K562 (cell line): Measurements from ENCODE around the gene ZNF837. TPM values are rescaled to one million over a fixed set of nuclear protein-coding genes. Genes with fewer than 3 reads are reported as not detected.

ENCODE experiments used
- ATAC-seq: fragments of 200-7000 bp; cut with Tn5 transposase; 3 replicates; pipeline ENCODE4 v1.9.1; 2020; ENCODE audit warnings: moderate library complexity
- BruUV-seq: library from RNA; stranded (reverse); fragments of 400-500 nt; replicated peaks from 2 replicates; lab custom pipeline; 2021; lab: Mats Ljungman, UMichigan
- CTCF ChIA-PET: fragments of 300-600 bp; formaldehyde crosslinking; extraction: SDS; loops from one replicate; lab custom pipeline; 2021; ENCODE audit warnings: low intra/inter-chr PET ratio; lab: Yijun Ruan, JAX
- POLR2A ChIA-PET: fragments of 300-600, 350-650 bp; sonication (Branson Sonifier 250); formaldehyde crosslinking; extraction: SDS; loops from one replicate; lab custom pipeline; 2021; ENCODE audit warnings: antibody characterized with exemption, inconsistent platforms; lab: Yijun Ruan, JAX
- DNase-seq, 4 experiments: peaks; one replicate each; pipeline versions ENCODE4 v3.0.0 to v3.0.0-alpha.2; 2011 to 2018; ENCODE audit warnings: low spot score in 3 of 4, mixed read lengths in 3 of 4; ENCODE audit errors: extremely low read depth in 1 of 4
- FAIRE-seq: peaks from 2 replicates; lab custom pipeline; 2011; peaks lifted over from hg19 to GRCh38; lab: Jason Lieb, UNC
- H2AFZ ChIP-seq: 2 replicates; pipeline ENCODE4 v1.6.0; 2011; ENCODE audit warnings: low read depth, low read length, control low read depth, inconsistent platforms
- H3K27ac ChIP-seq: fragments of 200-600 bp; 3 replicates; pipeline ENCODE4 v1.8.0; 2011; ENCODE audit warnings: low read depth, mild to moderate bottlenecking, control low read depth, inconsistent platforms, low read length, moderate library complexity, mixed read lengths; ENCODE audit errors: extremely low read depth
- H3K27me3 ChIP-seq, 2 experiments: fragments of 300-600 bp in 1 of 2; 2 replicates in 1 of 2; 3 replicates in 1 of 2; pipeline versions ENCODE4 v1.6.0 to v1.8.0; 2011; ENCODE audit warnings: inconsistent platforms in 2 of 2, low read length in 2 of 2, mild to moderate bottlenecking in 1 of 2, mixed read lengths in 1 of 2, moderate library complexity in 1 of 2; ENCODE audit not compliant: control insufficient read depth in 2 of 2, insufficient read depth in 2 of 2
- H3K36me3 ChIP-seq: fragments of 300-600 bp; 3 replicates; pipeline ENCODE4 v1.8.0; 2011; ENCODE audit warnings: mild to moderate bottlenecking, low read length, inconsistent platforms; ENCODE audit not compliant: control insufficient read depth, insufficient read depth
- H3K4me1 ChIP-seq, 2 experiments: fragments of 200-600 bp in 1 of 2; replicated peaks in 1 of 2; 2 replicates in 1 of 2; 3 replicates in 1 of 2; pipeline versions ENCODE4 v1.5.1 to v1.8.0; 2011; ENCODE audit warnings: inconsistent platforms in 2 of 2, low read length in 2 of 2, mild to moderate bottlenecking in 1 of 2, mixed read lengths in 1 of 2, moderate library complexity in 1 of 2; ENCODE audit not compliant: control insufficient read depth in 2 of 2, insufficient read depth in 2 of 2
- H3K4me2 ChIP-seq: 2 replicates; pipeline ENCODE4 v1.6.1; 2011; ENCODE audit warnings: low read length, control low read depth, inconsistent platforms, mixed read lengths; ENCODE audit not compliant: insufficient read depth
- H3K4me3 ChIP-seq: fragments of 200-600 bp; sonication (generic), shearing (Covaris generic); 2 replicates; pipeline ENCODE4 v1.5.1; 2016; ENCODE audit warnings: control low read depth, inconsistent platforms
- H3K79me2 ChIP-seq: fragments of 200-600 bp; 3 replicates; pipeline ENCODE4 v1.8.0; 2011; ENCODE audit warnings: low read length, inconsistent platforms; ENCODE audit not compliant: control insufficient read depth, insufficient read depth
- H3K9ac ChIP-seq, 2 experiments: 2 replicates each; pipeline versions ENCODE4 v1.6.0 to v1.6.1; 2011; ENCODE audit warnings: low read depth in 2 of 2, low read length in 2 of 2, control low read depth in 1 of 2, inconsistent platforms in 1 of 2, mild to moderate bottlenecking in 1 of 2, mixed read lengths in 1 of 2; ENCODE audit not compliant: insufficient read depth in 1 of 2
- H3K9me1 ChIP-seq: one replicate; pipeline ENCODE4 v1.6.0; 2011; ENCODE audit warnings: inconsistent platforms, mild to moderate bottlenecking, low read length, moderate library complexity; ENCODE audit not compliant: control insufficient read depth, insufficient read depth
- H3K9me3 ChIP-seq: replicated peaks from 2 replicates; pipeline ENCODE4 v1.5.1; 2011; ENCODE audit warnings: low read depth, low read length, inconsistent platforms; ENCODE audit not compliant: control insufficient read depth, insufficient read depth
- H4K20me1 ChIP-seq: replicated peaks from 2 replicates; pipeline ENCODE4 v1.6.1; 2011; ENCODE audit warnings: low read length, inconsistent platforms, mixed read lengths; ENCODE audit not compliant: control insufficient read depth, insufficient read depth
- BHLHE40 ChIP-seq: IDR thresholded peaks from 2 replicates; pipeline ENCODE4 v1.6.1; 2011; ENCODE audit warnings: low read length, improper control_type of control experiment
- CSDE1 ChIP-seq, 2 experiments: fragments of 450-650 bp; IDR thresholded peaks; 2 replicates each; pipeline ENCODE4 v1.6.1; 2016; ENCODE audit warnings: mild to moderate bottlenecking in 1 of 2
- HSF4 ChIP-seq: fragments of 250-450 bp; sonication (Bioruptor Pico); IDR thresholded peaks from 2 replicates; pipeline ENCODE4 v2.1.2; 2022; ENCODE audit warnings: mild to moderate bottlenecking, moderate library complexity, borderline replicate concordance
- KDM5B ChIP-seq: fragments of 200-600 bp; sonication (generic); IDR thresholded peaks from 2 replicates; pipeline ENCODE4 v1.6.1; 2012; ENCODE audit warnings: low read depth, mild to moderate bottlenecking, moderate library complexity, low read length, control low read depth, inconsistent platforms; ENCODE audit not compliant: insufficient replicate concordance
- MAFK ChIP-seq: IDR thresholded peaks from 2 replicates; pipeline ENCODE4 v1.6.1; 2011; ENCODE audit warnings: low read length, improper control_type of control experiment
- MYBL2 ChIP-seq, 2 experiments: fragments of 450-650 bp in 1 of 2; sonication (generic) in 1 of 2; formaldehyde crosslinking in 1 of 2; IDR thresholded peaks; 2 replicates each; pipeline versions ENCODE4 v1.6.1 to v1.8.1; 2017 to 2022; ENCODE audit warnings: borderline replicate concordance in 1 of 2, inconsistent platforms in 1 of 2, low read depth in 1 of 2, mild to moderate bottlenecking in 1 of 2, missing genetic modification reagents in 1 of 2, moderate library complexity in 1 of 2
- NCOA6 ChIP-seq: fragments of 450-650 bp; IDR thresholded peaks from 2 replicates; pipeline ENCODE4 v1.6.1; 2017; ENCODE audit warnings: mild to moderate bottlenecking
- NFATC3 ChIP-seq: fragments of 450-650 bp; IDR thresholded peaks from 2 replicates; pipeline ENCODE4 v1.6.1; 2017; ENCODE audit warnings: mild to moderate bottlenecking
- PCBP2 ChIP-seq: fragments of 200-400 bp; formaldehyde crosslinking; IDR thresholded peaks from 2 replicates; pipeline ENCODE4 v1.6.1; 2018; ENCODE audit warnings: low read length, low read depth, mild to moderate bottlenecking, moderate library complexity; ENCODE audit not compliant: poor library complexity, severe bottlenecking
- POLR2H ChIP-seq: IDR thresholded peaks from 2 replicates; pipeline ENCODE4 v1.6.1; 2016; ENCODE audit warnings: missing genetic modification characterization, low read depth, mild to moderate bottlenecking, control low read depth, missing compliant biosample characterization, moderate library complexity
- RBM15 ChIP-seq: fragments of 200-400 bp; formaldehyde crosslinking; IDR thresholded peaks from 2 replicates; pipeline ENCODE4 v1.6.1; 2018; ENCODE audit warnings: mild to moderate bottlenecking, low read length, moderate library complexity; ENCODE audit not compliant: insufficient read depth
- THRAP3 ChIP-seq: fragments of 450-650 bp; IDR thresholded peaks from 2 replicates; pipeline ENCODE4 v1.6.1; 2016; ENCODE audit warnings: mild to moderate bottlenecking, inconsistent platforms, borderline replicate concordance
- ZKSCAN3 ChIP-seq: fragments of 250-450 bp; sonication (Bioruptor Pico); IDR thresholded peaks from 2 replicates; pipeline ENCODE4 v1.4.0; 2020
- ZNF444 ChIP-seq: fragments of 250-450 bp; sonication (Bioruptor Pico); IDR thresholded peaks from 2 replicates; pipeline ENCODE4 v1.4.0; 2020; ENCODE audit warnings: mild to moderate bottlenecking, moderate library complexity
- ZNF77 ChIP-seq: fragments of 250-450 bp; sonication (Bioruptor Pico); IDR thresholded peaks from 2 replicates; pipeline ENCODE4 v1.5.0; 2020
- ZNF778 ChIP-seq: fragments of 450-650 bp; formaldehyde crosslinking; IDR thresholded peaks from 2 replicates; pipeline ENCODE4 v1.4.0; 2020; ENCODE audit warnings: mild to moderate bottlenecking, moderate library complexity
- WGBS: fragments of 100-300 bp; shearing (Covaris generic); methylation state at CpG from one replicate; pipeline ENCODE4 v1.1.6; 2016; ENCODE audit warnings: low coverage, mixed read lengths; ENCODE audit not compliant: insufficient coverage; ENCODE audit errors: missing lambda C conversion rate; 5-methylcytosine and 5-hydroxymethylcytosine counted together
- in situ Hi-C: fragments of 300-500 bp; cut with MboI; formaldehyde crosslinking; loops from 4 replicates; pipeline ENCODE4 v1.15.0; 2018; ENCODE audit warnings: inconsistent platforms, mixed read lengths
- intact Hi-C: fragments of 100-400 bp; cut with micrococcal nuclease; formaldehyde crosslinking; loops from 2 replicates; pipeline ENCODE4 v1.14.2; 2022
- polyA plus RNA-seq, 8 experiments: library from polyadenylated mRNA; depleted of rRNA in 4 of 8; stranded (reverse) in 5 of 8; unstranded in 3 of 8; fragments of >200 nt; fragmentation: Nextera tagmentation in 2 of 8; fragmentation: Illumina TruSeq in 1 of 8; extraction: Ambion mirVana in 2 of 8; extraction: Trizol in 1 of 8; gene quantifications; 2 replicates each; pipeline versions ENCODE4 v1.2.1 to v1.2.3, GENCODE V29; 2011 to 2014; ENCODE audit warnings: inconsistent platforms in 1 of 8, missing spikeins in 1 of 8
- total RNA-seq, 7 experiments: library from RNA; depleted of rRNA in 6 of 7; stranded (reverse); fragments of >200 nt in 6 of 7; fragmentation: Illumina TruSeq in 2 of 7; extraction: Trizol in 2 of 7; gene quantifications; 2 replicates each; pipeline versions ENCODE4 v1.2.1 to v1.2.3, GENCODE V29; 2011 to 2021; ENCODE audit warnings: low replicate concordance in 1 of 7
- TF ChIP-seq, protein P1 (sequence below), 3 experiments: fragments of 200-800 bp in 1 of 3; sonication (Bioruptor generic) in 1 of 3; sonication (generic) in 1 of 3; formaldehyde crosslinking in 1 of 3; IDR thresholded peaks; 2 replicates each; pipeline versions ENCODE4 v1.6.1 to v1.8.0; 2016 to 2022; ENCODE audit warnings: mild to moderate bottlenecking in 2 of 3, missing compliant biosample characterization in 2 of 3, missing genetic modification characterization in 2 of 3, missing genetic modification reagents in 1 of 3
- TF ChIP-seq, protein P2 (sequence below): fragments of 450-650 bp; IDR thresholded peaks from 2 replicates; pipeline ENCODE4 v1.6.1; 2017; ENCODE audit warnings: mild to moderate bottlenecking, moderate library complexity
- TF ChIP-seq, protein P3 (sequence below), 2 experiments: IDR thresholded peaks; 2 replicates each; pipeline ENCODE4 v1.6.1; 2011; ENCODE audit warnings: borderline replicate concordance in 1 of 2, control low read depth in 1 of 2, low read depth in 1 of 2, low read length in 1 of 2, mild to moderate bottlenecking in 1 of 2, mixed read lengths in 1 of 2, moderate library complexity in 1 of 2; ENCODE audit not compliant: insufficient read depth in 1 of 2, insufficient read length in 1 of 2, poor library complexity in 1 of 2, severe bottlenecking in 1 of 2; ENCODE audit errors: extremely low read depth in 1 of 2

Gene ZNF837
- total and polyA plus RNA-seq, 9 of the 15 experiments (the other 6 are each of a cell fraction or from before 2014, with no cell fraction given): 0.11 to 2.1 (median 0.57) TPM; not detected in 4

DNA sequence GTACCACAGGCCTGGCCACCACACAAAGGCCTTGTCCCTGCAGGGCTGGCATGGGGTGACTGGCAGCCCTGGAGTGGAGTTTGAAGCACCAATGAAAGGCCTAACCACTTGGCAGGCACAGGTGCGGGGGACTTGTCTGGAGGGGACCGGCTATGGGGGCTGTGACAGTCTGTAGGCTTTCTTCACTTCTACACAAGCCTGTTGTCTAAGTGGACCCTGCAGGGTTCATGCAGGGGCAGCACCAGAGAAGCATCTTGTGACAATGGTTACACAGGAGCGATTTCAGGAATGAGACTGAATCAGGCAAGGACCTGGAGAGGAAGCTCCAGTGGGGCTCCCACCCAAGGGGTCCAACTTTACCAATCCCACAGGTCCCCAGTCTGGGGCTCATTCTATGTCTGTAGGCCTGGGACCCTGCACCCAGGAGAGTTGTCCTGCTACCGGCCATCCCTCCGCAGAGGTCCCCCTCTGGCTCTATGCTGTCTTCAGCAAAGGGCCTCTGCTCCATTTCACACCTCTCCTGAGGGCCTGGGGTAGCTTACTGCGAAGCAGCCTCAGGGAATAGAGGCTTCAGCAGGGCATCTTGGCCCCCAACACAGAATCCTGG lies 2.3 kb upstream of the ZNF837 start:
- 85% methylated on average over 6 of the region's 6 CpGs for WGBS
- ChIA-PET CTCF (no interaction called here), POLR2A (interaction anchor here (0.9 kb wide), 2 partner anchors 11 to 19 kb away, joined by 3 to 5 read pairs; no protein-coding TSS in a partner anchor)
- Histone ChIP-seq H3K27ac (no peak overlapping the region), H3K79me2 (peaks cover 44% of the 10 kb centered on the region), H3K27me3 (no peaks in the 10 kb centered on the region), H2AFZ (no peak overlapping the region), H3K4me1 (peaks cover 22 to 51% of the 10 kb centered on the region in 2 experiments), H3K4me2 (no peak overlapping the region), H3K9me1 (no peaks in the 10 kb centered on the region), H3K36me3 (peaks cover 8% of the 10 kb centered on the region; the same call in 2 of the 3 replicates), H3K4me3 (no peak overlapping the region), H4K20me1 (peaks cover 7% of the 10 kb centered on the region), H3K9me3 (no peaks in the 10 kb centered on the region), H3K9ac (peak overlapping the region in 1 of 2 experiments; percentile 77; a peak in 2 of 4 replicates)
- BruUV-seq: no TSS peak
- in situ Hi-C loops: no loop called here
- ATAC-seq (no peak), FAIRE-seq (no peak), DNase-seq (no peak)
- TF ChIP-seq THRAP3 (no peak), MYBL2 (IDR thresholded peaks at IDR 0.05; ENCODE audit: low read depth) (no peak), MYBL2 (CRISPR knock-in tag; IDR thresholded peaks at IDR 0.05; ENCODE audit: borderline replicate concordance) (no peak), NFATC3 (no peak), BHLHE40 (no peak), POLR2H (tag) (no peak), ZNF778 (CRISPR knock-in tag) (no peak), ZKSCAN3 (CRISPR knock-in tag) (no peak), RBM15 (no peak), HSF4 (CRISPR knock-in tag) (no peak), MAFK (no peak), ZNF77 (CRISPR knock-in tag) (no peak), ZNF444 (no peak), NCOA6 (no peak), KDM5B (no peak), CSDE1 (IDR thresholded peaks at IDR 0.05) (no peak), PCBP2 (no peak)
- TF ChIP-seq, protein P1, sequence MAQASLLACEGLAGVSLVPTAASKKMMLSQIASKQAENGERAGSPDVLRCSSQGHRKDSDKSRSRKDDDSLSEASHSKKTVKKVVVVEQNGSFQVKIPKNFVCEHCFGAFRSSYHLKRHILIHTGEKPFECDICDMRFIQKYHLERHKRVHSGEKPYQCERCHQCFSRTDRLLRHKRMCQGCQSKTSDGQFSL (CRISPR knock-in tag; IDR thresholded peaks at IDR 0.05): no peak
- TF ChIP-seq, protein P1 (tag; IDR thresholded peaks at IDR 0.05): no peak
- TF ChIP-seq, protein P2, sequence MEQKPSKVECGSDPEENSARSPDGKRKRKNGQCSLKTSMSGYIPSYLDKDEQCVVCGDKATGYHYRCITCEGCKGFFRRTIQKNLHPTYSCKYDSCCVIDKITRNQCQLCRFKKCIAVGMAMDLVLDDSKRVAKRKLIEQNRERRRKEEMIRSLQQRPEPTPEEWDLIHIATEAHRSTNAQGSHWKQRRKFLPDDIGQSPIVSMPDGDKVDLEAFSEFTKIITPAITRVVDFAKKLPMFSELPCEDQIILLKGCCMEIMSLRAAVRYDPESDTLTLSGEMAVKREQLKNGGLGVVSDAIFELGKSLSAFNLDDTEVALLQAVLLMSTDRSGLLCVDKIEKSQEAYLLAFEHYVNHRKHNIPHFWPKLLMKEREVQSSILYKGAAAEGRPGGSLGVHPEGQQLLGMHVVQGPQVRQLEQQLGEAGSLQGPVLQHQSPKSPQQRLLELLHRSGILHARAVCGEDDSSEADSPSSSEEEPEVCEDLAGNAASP: no peak
- TF ChIP-seq, protein P3, sequence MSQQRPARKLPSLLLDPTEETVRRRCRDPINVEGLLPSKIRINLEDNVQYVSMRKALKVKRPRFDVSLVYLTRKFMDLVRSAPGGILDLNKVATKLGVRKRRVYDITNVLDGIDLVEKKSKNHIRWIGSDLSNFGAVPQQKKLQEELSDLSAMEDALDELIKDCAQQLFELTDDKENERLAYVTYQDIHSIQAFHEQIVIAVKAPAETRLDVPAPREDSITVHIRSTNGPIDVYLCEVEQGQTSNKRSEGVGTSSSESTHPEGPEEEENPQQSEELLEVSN (IDR thresholded peaks at IDR 0.05; ENCODE audit: borderline replicate concordance in 1 of 2, extremely low read depth in 1 of 2, insufficient read depth in 1 of 2, insufficient read length in 1 of 2, low read depth in 1 of 2, low read length in 1 of 2, poor library complexity in 1 of 2, severe bottlenecking in 1 of 2): no peak
- intact Hi-C loops: no loop called here
